Renal cortex interstitium (tissue), 15 donors: ENCODE results near the gene FMO5. TPM values are rescaled to one million over a fixed set of nuclear protein-coding genes. Genes with fewer than 3 reads are reported as not detected.
A peak's percentile ranks its signal among the peaks of the same experiment; 100 is the strongest.

Experiments used
- DNase-seq, 11 donors: peaks; one replicate each; pipeline ENCODE4 v3.0.0-alpha.2; 2013; ENCODE audit warnings: low read depth in 9 of 11, low spot score in 4 of 11; ENCODE audit errors: extremely low read depth in 1 of 11
- long read RNA-seq, 16 experiments: transcript quantifications; one replicate each; lab custom pipeline, GENCODE V29; 2026
- polyA plus RNA-seq, 3 donors: library from polyadenylated mRNA; unstranded; fragments of 120-200 nt; gene quantifications; one replicate each; pipeline ENCODE4 v1.2.1, GENCODE V29; 2013; ENCODE audit not compliant: insufficient read length in 3 of 3

FMO5 gene
- 1 to 10 TPM; 6.5 to 9.3 (median 8.2) TPM for polyA plus RNA-seq
- long read RNA-seq, donor 1, partial matches to known transcripts: 21 of 21 reads
- long read RNA-seq, donor 1, other reads (novel, unspliced or antisense): 0 of 21 reads
- long read RNA-seq, donor 2, partial matches to known transcripts: 0 of 1 reads
- long read RNA-seq, donor 2, other reads (novel, unspliced or antisense): 0 of 1 reads
- long read RNA-seq, donor 3, partial matches to known transcripts: 0 of 2 reads
- long read RNA-seq, donor 3, other reads (novel, unspliced or antisense): 0 of 2 reads
- long read RNA-seq, donor 4, partial matches to known transcripts: 19 of 27 reads
- long read RNA-seq, donor 4, other reads (novel, unspliced or antisense): 8 of 27 reads
- long read RNA-seq, donor 5: 0 reads
- long read RNA-seq, donor 6, partial matches to known transcripts: 0 of 1 reads
- long read RNA-seq, donor 6, other reads (novel, unspliced or antisense): 0 of 1 reads
- long read RNA-seq, donor 7, partial matches to known transcripts: 5 of 5 reads
- long read RNA-seq, donor 7, other reads (novel, unspliced or antisense): 0 of 5 reads
- long read RNA-seq, donor 8, partial matches to known transcripts: 7 of 10 reads
- long read RNA-seq, donor 8, other reads (novel, unspliced or antisense): 0 of 10 reads
- long read RNA-seq, donor 9: 0 reads
- long read RNA-seq, donor 10: 0 reads
- long read RNA-seq, donor 11, partial matches to known transcripts: 11 of 12 reads
- long read RNA-seq, donor 11, other reads (novel, unspliced or antisense): 0 of 12 reads
- long read RNA-seq, donor 12: 0 reads
- long read RNA-seq, donor 13, partial matches to known transcripts: 5 of 7 reads
- long read RNA-seq, donor 13, other reads (novel, unspliced or antisense): 0 of 7 reads
- long read RNA-seq, donor 14: 0 reads
- long read RNA-seq, donor 15, partial matches to known transcripts: 5 of 5 reads
- long read RNA-seq, donor 15, other reads (novel, unspliced or antisense): 0 of 5 reads
- long read RNA-seq, donor 16, partial matches to known transcripts: 0 of 1 reads
- long read RNA-seq, donor 16, other reads (novel, unspliced or antisense): 0 of 1 reads

- peak; percentile 40 to 74 (median 56) for DNase-seq
Observed at GRCh38 chr1:147225193-147225730, at the start of gene FMO5. Gene FMO5 (minus strand): TSS chr1:147225339. CDS start chr1:147225029, 310 bp downstream.

GRCh38 chr1:147273409-147274336, 48.5 kb upstream of the FMO5 start:
- DNase-seq: peak; percentile 7 to 36 (median 29)

GRCh38 chr1:147272042-147272441, 46.9 kb upstream of the FMO5 start:
- no peak for DNase-seq

- no peak for DNase-seq
Observed at GRCh38 chr1:147270721-147271120, 45.6 kb upstream of the FMO5 start.

GRCh38 chr1:147267711-147268110, 42.6 kb upstream of the FMO5 start:
- no peak for DNase-seq

- DNase-seq: no peak
Observed at GRCh38 chr1:147266381-147266780, 41.2 kb upstream of the FMO5 start.

- DNase-seq: no peak
Observed at GRCh38 chr1:147264158-147264768, 39.1 kb upstream of the FMO5 start.

GRCh38 chr1:147260956-147261355, 35.8 kb upstream of the FMO5 start:
- DNase-seq: no peak

GRCh38 chr1:147252540-147252939, 27.4 kb upstream of the FMO5 start:
- DNase-seq: no peak

GRCh38 chr1:147247656-147248238, 22.6 kb upstream of the FMO5 start:
- no peak for DNase-seq

- DNase-seq: no peak
Observed at GRCh38 chr1:147246910-147247655, 21.9 kb upstream of the FMO5 start.

GRCh38 chr1:147246044-147246690, 21.0 kb upstream of the FMO5 start:
- no peak for DNase-seq

- no peak for DNase-seq
Observed at GRCh38 chr1:147245586-147246021, 20.5 kb upstream of the FMO5 start.

- DNase-seq: no peak
Observed at GRCh38 chr1:147245129-147245528, 20.0 kb upstream of the FMO5 start.

- no peak for DNase-seq
Observed at GRCh38 chr1:147243841-147244240, 18.7 kb upstream of the FMO5 start.

- peak in 3 of 11 donors; percentile 22 to 33 (median 28) for DNase-seq
Observed at GRCh38 chr1:147243228-147243685, 18.1 kb upstream of the FMO5 start.
